Subcutaneous adipose tissue (tissue), 4 donors: Measurements from ENCODE around the gene ANP32E. TPM values are rescaled to one million over a fixed set of nuclear protein-coding genes. Genes with fewer than 3 reads are reported as not detected.

ENCODE experiments used
- total RNA-seq, 4 donors: library from RNA; depleted of rRNA; stranded (reverse); fragments of >200 nt; gene quantifications; one replicate each; pipeline ENCODE4 v1.1.0, GENCODE V29; 2016
- TF ChIP-seq, protein P1 (sequence below): fragments of 450-650 bp; IDR thresholded peaks from one replicate; pipeline ENCODE4 v1.5.1; 2016; ENCODE audit warnings: low read depth, mild to moderate bottlenecking, control low read depth, antibody characterized with exemption, moderate library complexity

The ANP32E gene
- total RNA-seq, 4 donors from 2014 or later: 15.1 to 25.4 (median 16.1) TPM

DNA sequence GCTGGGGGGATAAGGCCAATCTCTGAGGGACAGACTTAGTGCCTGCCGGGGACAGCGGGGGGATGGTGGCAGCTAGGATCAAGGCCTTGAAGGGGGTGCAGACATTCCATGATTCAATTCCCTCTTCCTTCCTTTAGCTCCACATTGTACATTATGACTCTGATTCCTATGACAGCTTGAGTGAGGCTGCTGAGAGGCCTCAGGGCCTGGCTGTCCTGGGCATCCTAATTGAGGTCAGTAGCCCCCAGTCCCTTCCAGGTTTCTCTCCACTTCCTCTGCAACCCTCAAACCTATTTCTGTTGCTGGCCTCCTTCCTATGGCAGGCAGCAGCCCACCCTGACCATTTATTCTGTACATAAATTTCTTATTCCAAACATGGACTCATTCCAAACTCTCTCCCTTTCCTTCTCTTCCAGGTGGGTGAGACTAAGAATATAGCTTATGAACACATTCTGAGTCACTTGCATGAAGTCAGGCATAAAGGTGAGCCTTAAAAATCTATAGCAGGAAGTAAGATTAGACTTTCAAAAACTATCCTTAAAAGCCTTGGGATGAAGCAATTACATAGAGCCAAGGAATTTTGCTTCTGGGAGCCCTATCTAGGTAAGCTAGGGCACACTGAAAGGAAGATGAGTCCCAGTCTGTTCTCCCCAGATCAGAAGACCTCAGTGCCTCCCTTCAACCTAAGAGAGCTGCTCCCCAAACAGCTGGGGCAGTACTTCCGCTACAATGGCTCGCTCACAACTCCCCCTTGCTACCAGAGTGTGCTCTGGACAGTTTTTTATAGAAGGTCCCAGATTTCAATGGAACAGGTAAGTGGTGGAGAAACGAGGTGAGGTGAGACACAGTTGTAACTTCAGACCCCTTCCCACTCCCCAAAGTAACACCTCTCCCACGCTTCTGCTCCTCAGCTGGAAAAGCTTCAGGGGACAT lies 26.7 kb upstream of the ANP32E start:
- TF ChIP-seq, protein P1, sequence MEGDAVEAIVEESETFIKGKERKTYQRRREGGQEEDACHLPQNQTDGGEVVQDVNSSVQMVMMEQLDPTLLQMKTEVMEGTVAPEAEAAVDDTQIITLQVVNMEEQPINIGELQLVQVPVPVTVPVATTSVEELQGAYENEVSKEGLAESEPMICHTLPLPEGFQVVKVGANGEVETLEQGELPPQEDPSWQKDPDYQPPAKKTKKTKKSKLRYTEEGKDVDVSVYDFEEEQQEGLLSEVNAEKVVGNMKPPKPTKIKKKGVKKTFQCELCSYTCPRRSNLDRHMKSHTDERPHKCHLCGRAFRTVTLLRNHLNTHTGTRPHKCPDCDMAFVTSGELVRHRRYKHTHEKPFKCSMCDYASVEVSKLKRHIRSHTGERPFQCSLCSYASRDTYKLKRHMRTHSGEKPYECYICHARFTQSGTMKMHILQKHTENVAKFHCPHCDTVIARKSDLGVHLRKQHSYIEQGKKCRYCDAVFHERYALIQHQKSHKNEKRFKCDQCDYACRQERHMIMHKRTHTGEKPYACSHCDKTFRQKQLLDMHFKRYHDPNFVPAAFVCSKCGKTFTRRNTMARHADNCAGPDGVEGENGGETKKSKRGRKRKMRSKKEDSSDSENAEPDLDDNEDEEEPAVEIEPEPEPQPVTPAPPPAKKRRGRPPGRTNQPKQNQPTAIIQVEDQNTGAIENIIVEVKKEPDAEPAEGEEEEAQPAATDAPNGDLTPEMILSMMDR: no peak

DNA sequence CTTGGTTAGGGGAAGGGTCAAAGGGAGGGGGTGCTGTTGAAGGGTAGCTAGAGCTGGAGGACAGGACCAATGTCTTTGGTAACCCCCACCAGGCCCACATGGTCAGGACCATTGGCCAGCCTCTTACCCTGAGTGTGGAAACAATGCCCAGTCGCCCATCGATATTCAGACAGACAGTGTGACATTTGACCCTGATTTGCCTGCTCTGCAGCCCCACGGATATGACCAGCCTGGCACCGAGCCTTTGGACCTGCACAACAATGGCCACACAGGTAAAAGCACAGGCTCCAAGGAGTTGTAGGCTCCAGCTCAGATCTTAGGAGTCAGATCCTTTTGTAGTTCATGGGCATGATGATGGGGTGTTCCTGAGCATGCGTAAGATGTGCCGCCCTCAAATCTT lies 25.5 kb upstream of the ANP32E start:
- TF ChIP-seq, protein P1: no peak

DNA sequence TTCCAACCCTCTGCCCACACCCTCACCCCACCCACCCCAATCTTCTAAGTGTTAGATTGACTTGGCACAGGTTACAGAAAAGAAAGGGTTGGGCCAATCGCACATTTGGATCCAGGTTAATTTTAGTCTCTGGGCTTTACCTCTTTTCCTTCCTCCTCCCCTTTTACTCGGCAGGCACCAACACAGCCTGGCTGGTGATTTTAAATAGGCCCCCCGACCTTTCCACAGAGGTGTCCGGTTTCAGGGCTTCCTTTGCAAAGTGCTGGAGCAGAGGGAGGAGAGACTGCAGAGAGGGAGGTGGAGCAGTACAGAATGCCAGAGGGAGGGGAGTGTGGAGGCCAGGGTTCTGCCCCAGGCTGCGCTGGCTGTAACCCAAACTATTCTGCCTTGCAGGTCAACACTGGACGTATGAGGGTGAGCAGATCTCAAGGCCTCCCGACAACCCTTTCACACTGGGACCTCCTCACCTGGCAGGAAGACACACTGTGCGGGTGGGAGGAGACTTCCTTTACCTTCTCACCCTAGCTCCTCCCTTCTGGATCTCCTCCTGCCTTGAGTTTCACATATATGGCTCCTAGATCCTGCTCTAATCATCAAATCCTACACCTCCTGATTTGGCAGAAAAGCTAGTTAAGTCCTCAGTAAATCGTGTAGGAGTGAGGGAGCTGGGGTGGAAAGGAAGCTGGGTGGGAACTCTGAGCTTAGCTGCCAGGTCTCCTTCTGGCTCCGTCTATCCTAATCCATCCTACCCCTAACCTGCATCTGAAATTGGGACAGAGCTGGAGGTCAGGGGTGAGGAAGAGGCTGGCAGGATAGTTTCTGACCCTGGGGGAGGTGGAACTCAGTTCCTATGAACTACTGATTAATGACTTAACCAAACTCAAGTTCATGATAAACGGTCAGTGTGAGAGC lies 24.1 kb upstream of the ANP32E start:
- TF ChIP-seq, protein P1: no peak

DNA sequence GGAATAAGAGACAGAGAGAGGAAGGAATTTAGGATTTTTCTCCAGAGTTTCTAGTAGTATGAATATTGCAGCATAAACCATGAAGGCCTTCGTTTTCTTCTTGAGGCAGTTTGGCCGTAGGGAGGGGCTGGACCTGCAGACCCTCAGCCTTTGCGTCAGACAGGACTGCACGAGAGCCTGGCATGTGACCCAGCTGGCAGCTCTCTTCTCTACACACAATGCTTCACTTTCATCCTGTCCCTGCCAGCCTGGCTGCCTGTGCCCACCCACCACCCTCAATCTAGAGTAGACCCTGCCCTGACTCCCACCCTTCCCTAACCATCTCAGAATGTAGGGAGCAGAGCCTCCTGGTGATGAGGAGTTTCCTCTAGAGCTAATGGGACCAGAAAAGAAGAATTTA lies 23.3 kb upstream of the ANP32E start:
- TF ChIP-seq, protein P1: no peak

DNA sequence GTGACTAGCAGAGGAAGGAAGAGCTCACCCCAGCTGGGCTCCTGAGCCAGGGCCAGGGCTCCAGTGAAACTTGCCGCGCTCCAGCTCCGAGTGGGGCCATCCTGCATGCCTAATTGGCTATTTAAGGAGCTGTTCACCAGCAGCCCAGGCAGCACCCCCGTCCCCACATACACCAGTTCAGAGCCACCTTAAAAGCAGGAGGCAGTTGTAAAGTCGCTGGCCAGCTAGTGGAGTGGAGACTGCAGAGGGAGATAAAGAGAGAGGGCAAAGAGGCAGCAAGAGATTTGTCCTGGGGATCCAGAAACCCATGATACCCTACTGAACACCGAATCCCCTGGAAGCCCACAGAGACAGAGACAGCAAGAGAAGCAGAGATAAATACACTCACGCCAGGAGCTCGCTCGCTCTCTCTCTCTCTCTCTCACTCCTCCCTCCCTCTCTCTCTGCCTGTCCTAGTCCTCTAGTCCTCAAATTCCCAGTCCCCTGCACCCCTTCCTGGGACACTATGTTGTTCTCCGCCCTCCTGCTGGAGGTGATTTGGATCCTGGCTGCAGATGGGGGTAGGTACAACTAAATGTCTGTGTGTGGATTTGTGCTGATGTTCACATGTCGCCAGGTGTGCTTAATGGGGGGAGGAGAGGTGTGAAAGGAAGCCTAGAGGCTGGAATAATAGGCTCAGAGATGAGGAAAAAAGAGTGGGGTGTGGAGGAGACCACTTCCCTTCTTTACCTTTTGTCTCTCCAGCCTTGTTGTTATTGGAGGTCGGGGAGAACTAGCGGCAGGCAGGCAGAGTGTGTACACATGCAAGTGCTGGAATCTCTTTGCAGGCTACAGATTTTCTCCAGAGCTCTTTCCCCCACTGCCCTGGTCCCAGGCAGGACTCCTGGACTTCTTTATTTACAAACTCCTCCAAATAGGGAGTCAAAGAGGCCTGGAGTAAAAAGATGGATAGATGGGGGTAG lies 22.0 kb upstream of the ANP32E start, which contains the start of gene CA14:
TSS of gene CA14 (plus strand) at position 151 of the 962 bp plus-strand sequence. CDS start at position 506, 355 bp downstream.
- TF ChIP-seq, protein P1: no peak

DNA sequence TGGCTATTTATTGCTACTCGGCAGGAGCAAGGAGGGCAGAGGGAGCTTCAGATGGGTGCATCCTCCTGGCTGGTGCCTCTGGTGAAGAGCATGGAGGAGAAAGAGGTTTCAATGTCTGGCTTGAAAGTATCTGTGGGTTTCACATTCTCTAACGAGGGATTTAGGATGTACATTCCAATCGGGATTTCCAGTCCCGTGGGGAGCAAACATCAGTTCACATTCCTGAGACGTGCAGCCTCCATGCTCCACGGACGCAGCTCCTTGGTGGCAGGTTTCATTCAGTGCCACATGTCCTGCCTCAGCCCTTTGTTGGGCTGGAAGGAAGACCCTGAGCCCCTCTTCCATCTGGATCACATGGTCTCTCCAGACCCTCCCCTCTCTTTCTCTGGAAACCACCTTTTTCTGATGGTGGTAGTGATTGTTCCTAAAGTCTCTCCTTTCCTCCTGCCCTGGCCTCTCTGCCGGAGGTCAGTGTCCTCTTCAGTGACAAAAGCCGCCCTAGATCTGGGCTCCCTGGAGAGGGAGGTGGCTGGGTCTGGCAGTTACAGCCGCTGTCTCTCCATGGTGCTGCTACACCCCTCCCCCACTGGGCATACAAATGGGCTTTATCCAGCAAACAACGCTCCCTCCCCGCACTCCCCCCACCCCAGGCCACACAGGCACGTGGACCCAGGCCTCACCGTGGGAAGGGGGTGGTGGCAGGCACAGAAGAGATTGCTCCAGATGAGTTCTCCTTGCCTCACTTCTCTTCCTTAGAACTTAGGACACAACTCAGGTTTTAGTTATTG lies 20.8 kb upstream of the ANP32E start:
- TF ChIP-seq, protein P1: no peak
